ENCODE measurements around the gene TP53. TPM values are rescaled to one million over a fixed set of nuclear protein-coding genes. Genes with fewer than 3 reads are reported as not detected.

TP53 gene
- total RNA-seq, 1 experiment from 2014 or later, result 181 TPM

GRCh38 chr17:7623661-7624060, 63.6 kb downstream of the TP53 start:
- intact Hi-C loops (cut with micrococcal nuclease), result no loop called here
- CTCF ChIA-PET, result interaction anchor here (0.7 kb wide), 1 partner anchor 279 kb away, joined by 3 read pairs; no protein-coding TSS in a partner anchor
- TF ChIP-seq CTCF (IDR thresholded peaks at IDR 0.05; ENCODE audit: unreplicated experiment), result no peak
- DNase-seq (ENCODE audit: unreplicated experiment), result no peak
- no peak overlapping the region for H3K27ac Mint-ChIP-seq (ENCODE audit: low read depth, unreplicated experiment)
- H3K4me3 Mint-ChIP-seq (ENCODE audit: unreplicated experiment), result no peak overlapping the region
- H3K27me3 Mint-ChIP-seq (ENCODE audit: insufficient read depth, unreplicated experiment), result no peaks in the 10 kb centered on the region
- no peaks in the 10 kb centered on the region for H3K4me1 Mint-ChIP-seq (ENCODE audit: insufficient read depth, unreplicated experiment)
- no TSS peak for BruUV-seq (replicated peaks)
- H3K36me3 Mint-ChIP-seq (ENCODE audit: insufficient read depth, unreplicated experiment), result peaks cover 14% of the 10 kb centered on the region
- H3K9me3 Mint-ChIP-seq (ENCODE audit: unreplicated experiment), result no peaks in the 10 kb centered on the region
- POLR2A ChIA-PET, result interaction anchor here (0.7 kb wide), 1 partner anchor 13 kb away, joined by 4 read pairs; no protein-coding TSS in a partner anchor

- POLR2A ChIA-PET, result interaction anchor here (0.6 to 0.7 kb wide), 3 partner anchors 52 to 68 kb away, joined by 3 to 4 read pairs (median 4); partner anchors contain the start of genes TP53 and WRAP53
- TF ChIP-seq CTCF (IDR thresholded peaks at IDR 0.05; ENCODE audit: unreplicated experiment), result no peak
- no TSS peak for BruUV-seq (replicated peaks)
- peaks cover 9% of the 10 kb centered on the region for H3K36me3 Mint-ChIP-seq (ENCODE audit: insufficient read depth, unreplicated experiment)
- H3K4me1 Mint-ChIP-seq (ENCODE audit: insufficient read depth, unreplicated experiment), result no peaks in the 10 kb centered on the region
- H3K27ac Mint-ChIP-seq (ENCODE audit: low read depth, unreplicated experiment), result no peak overlapping the region
- CTCF ChIA-PET, result interaction anchor here (0.7 to 3.4 kb wide), 6 partner anchors 8 to 220 kb away, joined by 3 to 15 read pairs (median 3); partner anchors contain the start of genes SOX15 and WRAP53
- DNase-seq (ENCODE audit: unreplicated experiment), result no peak
- intact Hi-C loops (cut with micrococcal nuclease), result no loop called here
- H3K27me3 Mint-ChIP-seq (ENCODE audit: insufficient read depth, unreplicated experiment), result no peaks in the 10 kb centered on the region
- H3K4me3 Mint-ChIP-seq (ENCODE audit: unreplicated experiment), result no peak overlapping the region
- no peaks in the 10 kb centered on the region for H3K9me3 Mint-ChIP-seq (ENCODE audit: unreplicated experiment)
Measured at GRCh38 chr17:7620835-7621234, 66.5 kb downstream of the TP53 start.

- H3K27ac Mint-ChIP-seq (ENCODE audit: low read depth, unreplicated experiment), result no peak overlapping the region
- intact Hi-C loops (cut with micrococcal nuclease), result no loop called here
Measured at GRCh38 chr17:7618608-7619007, 68.7 kb downstream of the TP53 start.

More at GRCh38 chr17:7618608-7619007, 68.7 kb downstream of the TP53 start:
- TF ChIP-seq CTCF (IDR thresholded peaks at IDR 0.05; ENCODE audit: unreplicated experiment), result no peak
- H3K36me3 Mint-ChIP-seq (ENCODE audit: insufficient read depth, unreplicated experiment), result no peaks in the 10 kb centered on the region
- ChIA-PET CTCF (interaction anchor here (0.7 to 3.4 kb wide), 2 partner anchors 13 to 61 kb away, joined by 4 to 15 read pairs; no protein-coding TSS in a partner anchor), POLR2A (interaction anchor here (0.6 to 2.5 kb wide), 4 partner anchors 9 to 1010 kb away, joined by 3 to 9 read pairs (median 6); partner anchors contain the start of genes CNTROB, SAT2, TP53 and TRAPPC1)
- no peaks in the 10 kb centered on the region for H3K27me3 Mint-ChIP-seq (ENCODE audit: insufficient read depth, unreplicated experiment)
- H3K9me3 Mint-ChIP-seq (ENCODE audit: unreplicated experiment), result no peaks in the 10 kb centered on the region
- peaks cover 2% of the 10 kb centered on the region for H3K4me1 Mint-ChIP-seq (ENCODE audit: insufficient read depth, unreplicated experiment)
- H3K4me3 Mint-ChIP-seq (ENCODE audit: unreplicated experiment), result no peak overlapping the region
- BruUV-seq (replicated peaks), result no TSS peak
- DNase-seq (ENCODE audit: unreplicated experiment), result no peak

Other genes with a start within 250 kb of the TP53 start
- 0.84 and 2.1 TPM in 2 replicates for gene FGF11, start 248.0 kb downstream of the TP53 start, total RNA-seq (2022)
- 3.3 and 7.8 TPM in 2 replicates for gene CHRNB1, start 242.4 kb downstream of the TP53 start, total RNA-seq (2022)
- gene ZBTB4, start 207.9 kb downstream of the TP53 start, total RNA-seq (2022), result 26.3 and 29.1 TPM in 2 replicates
- not detected in 2 replicates for gene SLC35G6, start 206.0 kb downstream of the TP53 start, total RNA-seq (2022)
- 89.6 and 107 TPM in 2 replicates for gene POLR2A, start 203.1 kb downstream of the TP53 start, total RNA-seq (2022)
- gene TNFSF12, start 138.4 kb downstream of the TP53 start, total RNA-seq (2022), result 3.5 and 3.9 TPM in 2 replicates
- 6.3 and 10.8 TPM in 2 replicates for gene TNFSF13, start 128.7 kb downstream of the TP53 start, total RNA-seq (2022)
- gene SENP3, start 125.6 kb downstream of the TP53 start, total RNA-seq (2022), result 66.9 and 67.3 TPM in 2 replicates
- 6.9 and 10.6 TPM in 2 replicates for gene CD68, start 107.9 kb downstream of the TP53 start, total RNA-seq (2022)
- gene MPDU1, start 103.6 kb downstream of the TP53 start, total RNA-seq (2022), result 52.0 and 56.5 TPM in 2 replicates
- gene SOX15, start 97.4 kb downstream of the TP53 start, total RNA-seq (2022), result 32.6 and 34.4 TPM in 2 replicates
- 60.7 and 65.1 TPM in 2 replicates for gene FXR2, start 72.6 kb downstream of the TP53 start, total RNA-seq (2022)
- gene SAT2, start 59.7 kb downstream of the TP53 start, total RNA-seq (2022), result 66.8 and 82.7 TPM in 2 replicates
- 0.35 and 1.1 TPM in 2 replicates for gene SHBG, start 57.4 kb downstream of the TP53 start, total RNA-seq (2022)
- not detected in 2 replicates for gene ATP1B2, start 36.6 kb downstream of the TP53 start, total RNA-seq (2022)
- gene WRAP53, start 987 bp upstream of the TP53 start, total RNA-seq (2022), result 10.7 and 11.7 TPM in 2 replicates
- gene EFNB3, start 17.7 kb upstream of the TP53 start, total RNA-seq (2022), result 1.3 and 1.4 TPM in 2 replicates
- 0.05 and 0.12 TPM in 2 replicates for gene DNAH2, start 30.3 kb upstream of the TP53 start, total RNA-seq (2022)
- gene KDM6B, start 146.7 kb upstream of the TP53 start, total RNA-seq (2022), result 37.9 and 39.8 TPM in 2 replicates
- 3.5 and 4.4 TPM in 2 replicates for gene TMEM88, start 167.6 kb upstream of the TP53 start, total RNA-seq (2022)
- 70.2 and 83.4 TPM in 2 replicates for gene NAA38, start 170.1 kb upstream of the TP53 start, total RNA-seq (2022)
- 23.1 and 23.2 TPM in 2 replicates for gene CYB5D1, start 170.5 kb upstream of the TP53 start, total RNA-seq (2022)
- gene CHD3, start 201.3 kb upstream of the TP53 start, total RNA-seq (2022), result 78.5 and 87.1 TPM in 2 replicates
- gene RNF227, start 228.8 kb upstream of the TP53 start, total RNA-seq (2022), result 5.6 and 7.4 TPM in 2 replicates
- gene KCNAB3, start 242.4 kb upstream of the TP53 start, total RNA-seq (2022), result 4.2 and 10.0 TPM in 2 replicates
- gene TRAPPC1, start 244.5 kb upstream of the TP53 start, total RNA-seq (2022), result 80.0 and 104 TPM in 2 replicates
- gene CNTROB, start 244.7 kb upstream of the TP53 start, total RNA-seq (2022), result 31.5 and 39.2 TPM in 2 replicates

Data from MCF 10A (cell line).